Measurements from ENCODE around the gene BOLL.

DNA sequence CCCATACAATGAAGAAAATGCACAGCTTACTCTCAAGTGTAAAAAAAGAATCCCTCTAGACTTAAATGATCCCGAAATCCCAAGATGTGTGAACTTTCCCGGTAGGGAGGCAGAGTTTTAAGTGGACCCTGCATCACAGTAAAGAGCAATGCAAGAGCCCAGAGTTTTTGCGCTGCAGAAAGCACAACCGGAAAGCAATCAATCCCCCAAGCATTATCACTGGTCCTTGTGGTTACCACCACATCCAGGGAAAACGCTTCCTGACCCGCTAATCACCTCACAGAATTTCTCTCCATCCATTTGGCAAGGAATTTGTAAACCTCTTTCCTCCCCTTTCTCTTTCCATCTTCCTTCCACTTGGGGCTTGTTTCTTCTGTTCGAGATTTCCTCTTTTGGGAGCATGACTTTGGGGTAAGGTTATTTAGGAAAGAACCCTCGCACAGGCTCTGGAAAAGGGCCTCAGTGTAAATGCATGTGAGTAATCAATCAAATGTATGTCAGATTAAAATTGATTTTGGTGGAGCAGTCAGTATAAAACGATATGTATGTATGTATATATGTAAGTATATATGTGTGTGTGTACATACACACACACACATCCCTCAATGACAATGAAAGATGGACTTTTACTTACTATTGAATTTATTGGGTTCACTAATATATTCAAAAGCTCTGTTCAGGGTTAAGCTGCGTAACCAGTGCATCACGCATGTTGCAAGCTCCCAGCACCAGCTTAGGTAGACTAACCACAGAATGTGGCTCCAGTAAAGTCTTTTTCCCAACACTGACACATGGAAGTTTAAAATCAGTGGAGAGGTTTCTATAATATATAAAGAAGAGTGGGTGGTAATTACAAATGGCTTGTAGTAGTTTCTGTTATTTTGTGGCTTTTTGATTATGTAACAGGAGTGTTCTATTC is 20.9 kb upstream of the BOLL start:
- TF ChIP-seq, protein P1, sequence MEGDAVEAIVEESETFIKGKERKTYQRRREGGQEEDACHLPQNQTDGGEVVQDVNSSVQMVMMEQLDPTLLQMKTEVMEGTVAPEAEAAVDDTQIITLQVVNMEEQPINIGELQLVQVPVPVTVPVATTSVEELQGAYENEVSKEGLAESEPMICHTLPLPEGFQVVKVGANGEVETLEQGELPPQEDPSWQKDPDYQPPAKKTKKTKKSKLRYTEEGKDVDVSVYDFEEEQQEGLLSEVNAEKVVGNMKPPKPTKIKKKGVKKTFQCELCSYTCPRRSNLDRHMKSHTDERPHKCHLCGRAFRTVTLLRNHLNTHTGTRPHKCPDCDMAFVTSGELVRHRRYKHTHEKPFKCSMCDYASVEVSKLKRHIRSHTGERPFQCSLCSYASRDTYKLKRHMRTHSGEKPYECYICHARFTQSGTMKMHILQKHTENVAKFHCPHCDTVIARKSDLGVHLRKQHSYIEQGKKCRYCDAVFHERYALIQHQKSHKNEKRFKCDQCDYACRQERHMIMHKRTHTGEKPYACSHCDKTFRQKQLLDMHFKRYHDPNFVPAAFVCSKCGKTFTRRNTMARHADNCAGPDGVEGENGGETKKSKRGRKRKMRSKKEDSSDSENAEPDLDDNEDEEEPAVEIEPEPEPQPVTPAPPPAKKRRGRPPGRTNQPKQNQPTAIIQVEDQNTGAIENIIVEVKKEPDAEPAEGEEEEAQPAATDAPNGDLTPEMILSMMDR (IDR thresholded peaks at IDR 0.05): no peak
- TF ChIP-seq POLR2A (IDR thresholded peaks at IDR 0.05): no peak
